Neural cell (in vitro differentiated cells): ENCODE measurements around the gene FAM72A.
"Not testable (repeated sequence)": the region's sequence is repeated elsewhere in the genome, so short reads cannot be mapped to it uniquely, and the experiment has no call there.

Experiments
- CTCF ChIP-seq: fragments of 450-650 bp; IDR thresholded peaks from 2 replicates; pipeline ENCODE4 v1.5.1; 2014; ENCODE audit warnings: antibody characterized with exemption, mild to moderate bottlenecking, moderate library complexity; ENCODE audit not compliant: poor library complexity, severe bottlenecking
- EP300 ChIP-seq: fragments of 450-650 bp; conservative IDR thresholded peaks from 2 replicates; pipeline ENCODE4 v1.6.1; 2014; ENCODE audit warnings: antibody characterized with exemption, mild to moderate bottlenecking, moderate library complexity; ENCODE audit not compliant: poor library complexity, severe bottlenecking
- EZH2 ChIP-seq: fragments of 200-600, 300-800 bp; shearing (Covaris generic), sonication (generic); IDR thresholded peaks from 2 replicates; pipeline ENCODE4 v1.6.1; 2014; ENCODE audit warnings: antibody characterized with exemption, low read length, borderline replicate concordance, mild to moderate bottlenecking; ENCODE audit not compliant: insufficient read depth, poor library complexity, severe bottlenecking
- MXI1 ChIP-seq: fragments of 450-650 bp; conservative IDR thresholded peaks from 2 replicates; pipeline ENCODE4 v1.6.1; 2014; ENCODE audit warnings: antibody characterized with exemption, mild to moderate bottlenecking; ENCODE audit not compliant: poor library complexity, severe bottlenecking
- POLR2AphosphoS5 ChIP-seq: IDR thresholded peaks from 2 replicates; pipeline ENCODE4 v1.6.1; 2012
- RAD21 ChIP-seq: fragments of 450-650 bp; conservative IDR thresholded peaks from 2 replicates; pipeline ENCODE4 v1.6.1; 2014; ENCODE audit warnings: antibody characterized with exemption, mild to moderate bottlenecking, moderate library complexity
- SMC3 ChIP-seq: fragments of 450-650 bp; conservative IDR thresholded peaks from 2 replicates; pipeline ENCODE4 v1.6.1; 2014; ENCODE audit warnings: antibody characterized with exemption, mild to moderate bottlenecking, moderate library complexity; ENCODE audit not compliant: poor library complexity
- TAF1 ChIP-seq: IDR thresholded peaks from 2 replicates; pipeline ENCODE4 v1.6.1; 2012; ENCODE audit warnings: low read depth

GRCh38 chr1:206234189-206234916 is 31.7 kb upstream of the FAM72A start:
- TF ChIP-seq MXI1, CTCF, TAF1, EP300, EZH2, POLR2AphosphoS5, SMC3, RAD21: not testable (repeated sequence)
